ENCODE results near the gene CHL1. TPM values are rescaled to one million over a fixed set of nuclear protein-coding genes. Genes with fewer than 3 reads are reported as not detected.
A peak's percentile ranks its signal among the peaks of the same experiment; 100 is the strongest.

CHL1 gene
- total RNA-seq, 1 experiment from 2014 or later: not detected

GRCh38 chr3:244041-244440 lies 47.5 kb downstream of the CHL1 start:
- Histone ChIP-seq H3K4me1 (no peaks in the 10 kb centered on the region; the same call in 1 of the 2 replicates), H3K4me3 (no peak overlapping the region), H3K27ac (no peak overlapping the region), H3K36me3 (no peaks in the 10 kb centered on the region), H3K9me3 (replicated peaks) (no peaks in the 10 kb centered on the region), H3K27me3 (no peaks in the 10 kb centered on the region)
- peak in 1 of 2 experiments; percentile 1 for DNase-seq

GRCh38 chr3:247916-248315 lies 51.4 kb downstream of the CHL1 start:
- DNase-seq: no peak
- Histone ChIP-seq H3K4me3 (no peak overlapping the region), H3K27me3 (no peaks in the 10 kb centered on the region), H3K9me3 (replicated peaks) (no peaks in the 10 kb centered on the region), H3K27ac (no peak overlapping the region), H3K4me1 (no peaks in the 10 kb centered on the region; the same call in 1 of the 2 replicates), H3K36me3 (no peaks in the 10 kb centered on the region)

- H3K4me3 ChIP-seq: no peak overlapping the region
- no peaks in the 10 kb centered on the region for H3K4me1 ChIP-seq
- H3K27me3 ChIP-seq: no peaks in the 10 kb centered on the region
- no peak overlapping the region for H3K27ac ChIP-seq
- H3K9me3 ChIP-seq (replicated peaks): no peaks in the 10 kb centered on the region
- no peaks in the 10 kb centered on the region for H3K36me3 ChIP-seq
- no peak for DNase-seq
Observed at GRCh38 chr3:248864-249520, 52.4 kb downstream of the CHL1 start.

GRCh38 chr3:249587-250262 lies 53.2 kb downstream of the CHL1 start:
- no peak for DNase-seq
- no peaks in the 10 kb centered on the region for H3K4me1 ChIP-seq

GRCh38 chr3:256501-256900 lies 59.9 kb downstream of the CHL1 start:
- no peaks in the 10 kb centered on the region for H3K4me1 ChIP-seq
- H3K36me3 ChIP-seq: no peaks in the 10 kb centered on the region
- no peak overlapping the region for H3K4me3 ChIP-seq
- no peaks in the 10 kb centered on the region for H3K27me3 ChIP-seq
- no peak for DNase-seq
- H3K27ac ChIP-seq: no peak overlapping the region
- no peaks in the 10 kb centered on the region for H3K9me3 ChIP-seq (replicated peaks)

More at GRCh38 chr3:249587-250262, 53.2 kb downstream of the CHL1 start:
- no peaks in the 10 kb centered on the region for H3K9me3 ChIP-seq (replicated peaks)
- no peak overlapping the region for H3K4me3 ChIP-seq
- no peaks in the 10 kb centered on the region for H3K27me3 ChIP-seq
- H3K27ac ChIP-seq: no peak overlapping the region
- H3K36me3 ChIP-seq: no peaks in the 10 kb centered on the region

- Histone ChIP-seq H3K4me3 (no peak overlapping the region), H3K9me3 (replicated peaks) (no peaks in the 10 kb centered on the region), H3K36me3 (no peaks in the 10 kb centered on the region), H3K27me3 (no peaks in the 10 kb centered on the region), H3K4me1 (no peaks in the 10 kb centered on the region), H3K27ac (no peak overlapping the region)
- DNase-seq: no peak
Observed at GRCh38 chr3:257826-258225, 61.3 kb downstream of the CHL1 start.

- Histone ChIP-seq H3K27me3 (no peaks in the 10 kb centered on the region), H3K4me3 (no peak overlapping the region), H3K4me1 (no peaks in the 10 kb centered on the region), H3K36me3 (no peaks in the 10 kb centered on the region), H3K9me3 (replicated peaks) (no peaks in the 10 kb centered on the region), H3K27ac (no peak overlapping the region)
- no peak for DNase-seq
Observed at GRCh38 chr3:260898-261297, 64.3 kb downstream of the CHL1 start.

- Histone ChIP-seq H3K4me1 (no peaks in the 10 kb centered on the region), H3K4me3 (no peak overlapping the region), H3K9me3 (replicated peaks) (no peaks in the 10 kb centered on the region), H3K27ac (no peak overlapping the region), H3K36me3 (no peaks in the 10 kb centered on the region), H3K27me3 (no peaks in the 10 kb centered on the region)
- DNase-seq: no peak
Observed at GRCh38 chr3:263393-263792, 66.8 kb downstream of the CHL1 start.

GRCh38 chr3:264394-265156 lies 68.0 kb downstream of the CHL1 start:
- Histone ChIP-seq H3K36me3 (no peaks in the 10 kb centered on the region), H3K27ac (no peak overlapping the region)

GRCh38 chr3:267101-267500 lies 70.5 kb downstream of the CHL1 start:
- no peaks in the 10 kb centered on the region for H3K9me3 ChIP-seq (replicated peaks)
- DNase-seq: no peak

More at GRCh38 chr3:264394-265156, 68.0 kb downstream of the CHL1 start:
- Histone ChIP-seq H3K27me3 (no peaks in the 10 kb centered on the region), H3K4me3 (no peak overlapping the region), H3K9me3 (replicated peaks) (no peaks in the 10 kb centered on the region), H3K4me1 (no peaks in the 10 kb centered on the region)
- peak in 1 of 2 experiments; percentile 6 for DNase-seq

GRCh38 chr3:270688-271087 lies 74.1 kb downstream of the CHL1 start:
- H3K9me3 ChIP-seq (replicated peaks): no peaks in the 10 kb centered on the region
- DNase-seq: no peak
- no peaks in the 10 kb centered on the region for H3K36me3 ChIP-seq
- no peak overlapping the region for H3K4me3 ChIP-seq
- H3K27me3 ChIP-seq: no peaks in the 10 kb centered on the region
- no peak overlapping the region for H3K27ac ChIP-seq
- H3K4me1 ChIP-seq: no peaks in the 10 kb centered on the region

More at GRCh38 chr3:267101-267500, 70.5 kb downstream of the CHL1 start:
- Histone ChIP-seq H3K4me1 (no peaks in the 10 kb centered on the region), H3K36me3 (no peaks in the 10 kb centered on the region), H3K4me3 (no peak overlapping the region), H3K27me3 (no peaks in the 10 kb centered on the region), H3K27ac (no peak overlapping the region)

- Histone ChIP-seq H3K4me1 (no peaks in the 10 kb centered on the region), H3K36me3 (no peaks in the 10 kb centered on the region), H3K9me3 (replicated peaks) (no peaks in the 10 kb centered on the region), H3K4me3 (no peak overlapping the region), H3K27me3 (no peaks in the 10 kb centered on the region), H3K27ac (no peak overlapping the region)
- no peak for DNase-seq
Observed at GRCh38 chr3:274927-275326, 78.4 kb downstream of the CHL1 start.

- H3K36me3 ChIP-seq: no peaks in the 10 kb centered on the region
- H3K4me1 ChIP-seq: no peaks in the 10 kb centered on the region
- H3K4me3 ChIP-seq: no peak overlapping the region
- H3K27ac ChIP-seq: no peak overlapping the region
- no peaks in the 10 kb centered on the region for H3K27me3 ChIP-seq
- DNase-seq: no peak
- H3K9me3 ChIP-seq (replicated peaks): no peaks in the 10 kb centered on the region
Observed at GRCh38 chr3:277873-278272, 81.3 kb downstream of the CHL1 start.

- Histone ChIP-seq H3K4me1 (no peaks in the 10 kb centered on the region), H3K27me3 (no peaks in the 10 kb centered on the region), H3K9me3 (replicated peaks) (no peaks in the 10 kb centered on the region), H3K36me3 (no peaks in the 10 kb centered on the region), H3K4me3 (no peak overlapping the region), H3K27ac (no peak overlapping the region)
- DNase-seq: peak; percentile 22 to 57
Observed at GRCh38 chr3:278300-279064, 81.9 kb downstream of the CHL1 start.
